CD4-positive, alpha-beta T cell treated with Interleukin-10 for 1 hour (primary cell): ENCODE data around the gene CYB561D2.
"Not testable (repeated sequence)": the region's sequence is repeated elsewhere in the genome, so short reads cannot be mapped to it uniquely, and the experiment has no call there.

Experiments used
- DNase-seq: peaks from one replicate; pipeline ENCODE4 v3.0.0-alpha.2; 2020

CYB561D2 gene, protein sequence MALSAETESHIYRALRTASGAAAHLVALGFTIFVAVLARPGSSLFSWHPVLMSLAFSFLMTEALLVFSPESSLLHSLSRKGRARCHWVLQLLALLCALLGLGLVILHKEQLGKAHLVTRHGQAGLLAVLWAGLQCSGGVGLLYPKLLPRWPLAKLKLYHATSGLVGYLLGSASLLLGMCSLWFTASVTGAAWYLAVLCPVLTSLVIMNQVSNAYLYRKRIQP

GRCh38 chr3:50350527-50351322, at the start of gene CYB561D2, which contains the start of gene NPRL2:
Gene CYB561D2, plus strand, starts transcription at chr3:50350862. Its CDS starts 572 bp downstream, at chr3:50351434.
Gene NPRL2, minus strand, starts transcription at chr3:50350775. Its CDS starts 123 bp downstream, at chr3:50350652.
- peak; percentile 99 for DNase-seq

- no peak for DNase-seq
Measured at GRCh38 chr3:50302095-50303012, 48.3 kb upstream of the CYB561D2 start.

- DNase-seq = no peak
Measured at GRCh38 chr3:50303013-50303815, 47.4 kb upstream of the CYB561D2 start, which contains the start of gene HYAL1. Gene HYAL1, minus strand, starts transcription at chr3:50303574. Its CDS starts 618 bp downstream, at chr3:50302956.

GRCh38 chr3:50304601-50305000, 46.1 kb upstream of the CYB561D2 start:
- no peak for DNase-seq

DNA sequence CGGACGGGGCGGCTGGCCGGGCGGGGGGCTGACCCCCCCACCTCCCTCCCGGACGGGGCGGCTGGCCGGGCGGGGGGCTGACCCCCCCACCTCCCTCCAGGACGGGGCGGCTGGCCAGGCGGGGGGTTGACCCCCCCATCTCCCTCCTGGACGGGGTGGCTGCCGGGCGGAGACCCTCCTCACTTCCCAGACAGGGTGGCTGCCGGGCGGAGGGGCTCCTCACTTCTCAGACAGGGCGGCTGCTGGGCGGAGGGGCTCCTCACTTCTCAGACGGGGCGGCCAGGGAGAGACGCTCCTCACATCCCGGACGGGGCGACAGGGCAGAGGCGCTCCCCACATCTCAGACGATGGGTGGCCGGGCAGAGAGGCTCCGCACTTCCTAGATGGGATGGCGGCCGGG, 38.6 kb upstream of the CYB561D2 start:
- not testable (repeated sequence) for DNase-seq

- no peak for DNase-seq
Measured at GRCh38 chr3:50314342-50314741, 36.3 kb upstream of the CYB561D2 start.

DNA sequence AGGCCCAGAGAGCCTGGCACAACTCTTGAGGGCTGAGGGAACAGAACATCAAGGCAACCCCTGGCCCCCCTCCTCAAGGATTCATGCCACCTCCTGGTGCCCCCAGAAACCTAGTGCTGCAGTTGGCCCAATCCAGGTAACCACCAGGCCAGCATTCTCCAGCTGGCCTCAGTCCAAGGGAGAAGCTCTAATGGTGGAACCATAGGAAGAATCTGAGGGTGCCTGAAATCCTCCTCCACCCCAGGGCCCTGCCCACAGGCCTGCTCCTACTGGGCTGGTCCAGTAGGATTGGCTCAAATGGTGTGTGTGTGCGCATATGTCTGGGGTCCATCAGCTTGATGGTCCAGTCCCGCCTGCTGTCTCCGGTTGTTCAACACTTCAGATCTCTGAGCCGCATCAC, 35.8 kb upstream of the CYB561D2 start:
- DNase-seq = no peak

DNA sequence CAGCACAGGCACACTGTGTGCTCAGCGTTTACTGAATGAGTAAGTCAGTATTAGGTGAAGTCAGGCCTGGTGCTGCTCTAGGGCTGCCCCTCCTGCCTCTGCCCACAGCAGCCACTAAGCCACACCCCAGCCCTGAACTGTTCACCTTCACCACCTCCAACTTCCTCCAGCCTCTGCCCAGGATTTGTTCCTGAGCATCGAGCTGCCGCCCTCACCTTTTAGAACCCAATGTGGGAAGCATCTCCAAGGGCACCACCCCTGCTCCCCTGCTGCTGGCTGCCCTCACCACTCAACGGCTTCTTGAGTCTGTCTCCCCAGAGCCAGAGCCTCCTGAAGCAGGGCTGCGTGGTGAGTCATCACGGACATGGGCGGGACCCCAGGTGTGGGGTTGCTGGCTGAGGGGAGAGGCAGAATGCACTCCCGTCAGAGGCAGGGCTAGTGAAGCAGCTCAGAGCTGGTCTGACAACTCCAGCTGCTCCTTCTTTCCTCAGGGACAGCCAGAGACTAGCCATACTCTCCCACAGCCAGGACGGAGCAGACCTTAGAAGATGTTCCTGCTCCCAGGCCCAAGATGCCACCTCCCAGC, 33.9 kb upstream of the CYB561D2 start:
- peak; percentile 79 for DNase-seq

DNA sequence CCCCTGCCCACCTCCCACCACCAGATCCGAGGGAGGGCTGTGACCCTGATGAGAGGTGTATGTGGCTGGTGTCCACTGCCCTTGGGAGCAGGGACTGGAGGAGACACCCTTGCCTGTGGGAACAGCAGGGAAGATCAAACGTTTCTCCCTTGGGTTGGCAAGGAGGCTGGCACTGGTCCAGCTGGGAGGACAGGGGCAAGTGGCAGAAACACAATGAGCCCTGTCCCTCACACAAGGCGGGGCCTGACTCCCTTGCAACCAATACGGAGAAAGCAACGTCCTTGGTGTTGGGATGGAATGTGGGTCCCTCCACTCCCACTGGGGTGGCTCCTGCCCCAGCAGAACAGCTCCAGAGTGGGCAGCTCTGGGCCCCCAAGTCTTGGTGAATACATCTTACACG, 33.4 kb upstream of the CYB561D2 start:
- DNase-seq = no peak

- DNase-seq = no peak
Measured at GRCh38 chr3:50318163-50318562, 32.5 kb upstream of the CYB561D2 start.

GRCh38 chr3:50318615-50319014, 32.0 kb upstream of the CYB561D2 start:
- no peak for DNase-seq

- DNase-seq = no peak
Measured at GRCh38 chr3:50319181-50319893, 31.3 kb upstream of the CYB561D2 start.

DNA sequence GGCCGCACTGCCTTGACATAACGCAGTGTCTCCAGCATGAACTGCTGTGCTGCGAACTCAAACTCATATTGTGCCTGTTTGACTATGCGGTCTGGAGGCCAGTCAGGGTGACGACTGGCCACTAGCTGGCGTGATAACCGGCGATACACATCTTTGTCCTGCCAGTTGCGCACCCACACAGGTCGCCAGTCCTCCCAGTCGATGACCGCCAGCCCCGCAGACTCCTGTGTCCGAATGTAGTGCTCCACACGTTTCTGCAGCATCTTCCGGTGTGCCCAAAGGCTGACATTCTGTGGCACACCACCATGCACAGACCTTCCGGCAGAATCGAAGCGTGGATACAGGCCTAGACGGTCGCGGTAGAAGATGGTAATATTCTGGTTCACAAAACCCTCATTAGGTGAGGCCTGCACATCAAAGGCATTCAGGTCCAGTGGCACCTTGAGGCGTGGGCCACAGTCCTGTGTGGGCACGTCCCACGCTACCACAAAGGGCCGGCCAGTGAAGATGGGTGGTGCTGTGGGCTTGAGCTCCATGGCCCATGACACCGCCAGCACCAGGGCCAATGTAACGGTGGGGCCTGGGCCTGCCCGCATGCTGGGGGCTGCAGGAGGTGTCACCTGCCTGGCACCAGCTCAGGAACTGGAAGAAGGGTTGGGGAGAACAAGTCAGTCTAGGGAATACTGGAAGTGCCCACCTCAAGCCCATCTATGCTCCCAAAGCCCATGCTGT, 30.6 kb upstream of the CYB561D2 start:
- no peak for DNase-seq

DNA sequence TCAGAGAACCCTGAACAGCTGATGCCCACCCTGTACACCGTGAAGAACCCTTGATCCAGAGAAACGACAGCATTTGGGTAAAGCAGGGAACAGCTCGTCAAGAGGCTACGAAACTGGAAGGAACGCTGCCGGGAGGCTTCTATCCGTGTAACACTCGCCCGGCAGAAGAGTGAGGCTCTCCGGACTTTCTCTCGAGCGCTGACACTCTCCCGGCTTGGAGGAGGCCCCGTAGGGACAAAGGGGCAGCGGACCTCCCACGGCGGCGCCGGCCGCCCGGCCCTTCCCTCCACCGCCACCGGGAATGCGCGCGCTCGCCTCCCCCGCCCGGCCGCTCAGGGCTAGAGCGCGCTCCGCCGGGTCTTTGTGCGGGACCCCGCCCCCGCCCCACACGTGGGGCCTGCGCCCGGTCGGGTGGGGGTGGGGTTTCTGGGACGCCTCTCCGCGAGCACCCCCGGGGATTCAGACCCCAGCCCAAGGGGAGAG, 29.8 kb upstream of the CYB561D2 start:
- no peak for DNase-seq

- peak; percentile 88 for DNase-seq
Measured at GRCh38 chr3:50321336-50322114, 29.1 kb upstream of the CYB561D2 start.

GRCh38 chr3:50322115-50322385, 28.6 kb upstream of the CYB561D2 start:
- DNase-seq = no peak

GRCh38 chr3:50322386-50323091, 28.1 kb upstream of the CYB561D2 start, which contains the start of gene HYAL2:
Gene HYAL2, minus strand, starts transcription at chr3:50322745. Its CDS starts 2,256 bp downstream, at chr3:50320489.
- DNase-seq = no peak

- no peak for DNase-seq
Measured at GRCh38 chr3:50323092-50323600, 27.5 kb upstream of the CYB561D2 start.
